Stimulated activated CD4-positive, alpha-beta T cell treated with anti-CD3 and anti-CD28 coated beads, Interleukin-1b, Interleukin-23, amount 100 ng/mL, for 24 hours (primary cell): ENCODE data around the gene ELANE.

ENCODE experiments used
- DNase-seq, 4 experiments: peaks; one replicate each; pipeline ENCODE4 v3.0.0-alpha.2; 2020; ENCODE audit warnings: low read depth in 4 of 4, low spot score in 1 of 4

Gene ELANE

GRCh38 chr19:896434-896833 lies 44.3 kb downstream of the ELANE start:
- no peak for DNase-seq

GRCh38 chr19:896999-897398 lies 44.9 kb downstream of the ELANE start:
- no peak for DNase-seq

- no peak for DNase-seq
These were observed 45.4 kb downstream of the ELANE start for GRCh38 chr19:897442-898039.

- no peak for DNase-seq
These were observed 46.6 kb downstream of the ELANE start for GRCh38 chr19:898663-899062.

- DNase-seq: no peak
These were observed 47.4 kb downstream of the ELANE start for GRCh38 chr19:899336-900042.

GRCh38 chr19:900043-900301 lies 47.9 kb downstream of the ELANE start:
- DNase-seq: no peak

- no peak for DNase-seq
These were observed 48.4 kb downstream of the ELANE start for GRCh38 chr19:900302-901111.

- no peak for DNase-seq
These were observed 49.4 kb downstream of the ELANE start for GRCh38 chr19:901216-902092.

- DNase-seq: no peak
These were observed 49.9 kb downstream of the ELANE start for GRCh38 chr19:902093-902370.

- DNase-seq: no peak
These were observed 50.5 kb downstream of the ELANE start for GRCh38 chr19:902446-903226.

GRCh38 chr19:903266-903797 lies 51.2 kb downstream of the ELANE start:
- DNase-seq: no peak

- DNase-seq: no peak
These were observed 52.4 kb downstream of the ELANE start for GRCh38 chr19:904545-904944.
